ENCODE results near the gene PKD2.

PKD2 gene

GRCh38 chr4:87975466-87975865, 32.0 kb upstream of the PKD2 start, which contains the start of gene SPP1:
Gene SPP1 (plus strand): TSS chr4:87975714. CDS start chr4:87976896, 1,182 bp downstream.
- H3K4me3 ChIP-seq (ENCODE audit: low read depth, low read length), result no peak within 1 kb of the TSS
- H2AFZ ChIP-seq (ENCODE audit: low read length, unreplicated experiment), result no peak within 1 kb of the TSS
- no peaks in the 10 kb centered on the region for H3K36me3 ChIP-seq (ENCODE audit: insufficient read depth, low read length)
- no peaks in the 10 kb centered on the region for H3K79me2 ChIP-seq (ENCODE audit: control insufficient read depth, insufficient read depth, low read length, unreplicated experiment)
- H3K27ac ChIP-seq (ENCODE audit: low read depth, low read length), result no peak within 1 kb of the TSS
- no peaks in the 10 kb centered on the region for H3K27me3 ChIP-seq (ENCODE audit: insufficient read depth, low read length)
- H3K4me1 ChIP-seq (ENCODE audit: control insufficient read depth, insufficient read depth, low read length, unreplicated experiment), result peaks cover 19% of the 10 kb centered on the region

- Histone ChIP-seq H3K79me2 (ENCODE audit: control insufficient read depth, insufficient read depth, low read length, unreplicated experiment) (no peaks in the 10 kb centered on the region), H3K4me3 (ENCODE audit: low read depth, low read length) (no peak overlapping the region), H2AFZ (ENCODE audit: low read length, unreplicated experiment) (no peak overlapping the region), H3K36me3 (ENCODE audit: insufficient read depth, low read length) (no peaks in the 10 kb centered on the region), H3K27ac (ENCODE audit: low read depth, low read length) (no peak overlapping the region), H3K4me1 (ENCODE audit: control insufficient read depth, insufficient read depth, low read length, unreplicated experiment) (peaks cover 15% of the 10 kb centered on the region), H3K27me3 (ENCODE audit: insufficient read depth, low read length) (no peaks in the 10 kb centered on the region)
These were observed 29.7 kb upstream of the PKD2 start for GRCh38 chr4:87977521-87978278.

DNA sequence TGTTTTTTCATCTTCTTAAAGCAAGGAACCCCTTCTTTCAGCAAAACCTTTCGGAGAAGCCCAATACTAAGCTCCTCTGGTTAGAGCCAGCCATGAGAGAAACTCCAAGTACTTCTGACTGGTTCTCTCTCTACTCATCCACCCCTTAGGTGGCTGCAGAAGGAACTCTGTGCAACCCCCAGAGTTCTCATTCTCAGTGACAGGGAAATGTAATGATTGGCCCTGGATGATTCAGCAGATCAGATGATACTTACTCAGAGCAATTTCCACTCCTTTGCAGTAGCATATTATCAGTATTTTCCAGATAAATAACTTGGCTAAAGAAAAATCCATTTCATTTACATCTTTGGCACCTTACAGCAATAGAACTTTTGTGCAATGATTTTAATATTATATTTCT, 28.8 kb upstream of the PKD2 start:
- no peaks in the 10 kb centered on the region for H3K27me3 ChIP-seq (ENCODE audit: insufficient read depth, low read length)
- H3K79me2 ChIP-seq (ENCODE audit: control insufficient read depth, insufficient read depth, low read length, unreplicated experiment), result no peaks in the 10 kb centered on the region
- H2AFZ ChIP-seq (ENCODE audit: low read length, unreplicated experiment), result no peak overlapping the region
- H3K27ac ChIP-seq (ENCODE audit: low read depth, low read length), result 0 out of 2 replicates have a peak overlapping the region, but pooled peaks have one; percentile 1
- H3K4me3 ChIP-seq (ENCODE audit: low read depth, low read length), result no peak overlapping the region
- H3K4me1 ChIP-seq (ENCODE audit: control insufficient read depth, insufficient read depth, low read length, unreplicated experiment), result peaks cover 8% of the 10 kb centered on the region
- H3K36me3 ChIP-seq (ENCODE audit: insufficient read depth, low read length), result no peaks in the 10 kb centered on the region

DNA sequence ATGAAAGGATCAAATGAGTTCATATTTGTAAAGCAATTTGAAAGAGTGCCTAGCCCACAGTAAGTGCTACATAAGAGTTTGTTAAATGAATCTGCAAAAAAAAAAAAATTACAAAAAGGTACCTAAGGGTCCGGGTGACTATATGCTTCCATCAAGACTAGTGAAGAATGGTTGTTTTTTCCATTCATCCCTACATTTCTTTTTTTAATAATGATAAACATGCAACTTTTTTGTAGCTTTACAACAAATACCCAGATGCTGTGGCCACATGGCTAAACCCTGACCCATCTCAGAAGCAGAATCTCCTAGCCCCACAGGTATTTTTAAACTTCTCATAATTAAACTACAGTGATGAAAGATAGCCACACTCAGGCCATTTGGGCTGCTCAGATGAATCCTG, 27.6 kb upstream of the PKD2 start:
- Histone ChIP-seq H3K79me2 (ENCODE audit: control insufficient read depth, insufficient read depth, low read length, unreplicated experiment) (no peaks in the 10 kb centered on the region), H3K4me1 (ENCODE audit: control insufficient read depth, insufficient read depth, low read length, unreplicated experiment) (peaks cover 5% of the 10 kb centered on the region), H2AFZ (ENCODE audit: low read length, unreplicated experiment) (peak overlapping the region; percentile 50), H3K27ac (ENCODE audit: low read depth, low read length) (no peak overlapping the region), H3K27me3 (ENCODE audit: insufficient read depth, low read length) (no peaks in the 10 kb centered on the region), H3K4me3 (ENCODE audit: low read depth, low read length) (no peak overlapping the region), H3K36me3 (ENCODE audit: insufficient read depth, low read length) (no peaks in the 10 kb centered on the region)

- no peak overlapping the region for H3K4me3 ChIP-seq (ENCODE audit: low read depth, low read length)
- H3K27me3 ChIP-seq (ENCODE audit: insufficient read depth, low read length), result no peaks in the 10 kb centered on the region
- no peaks in the 10 kb centered on the region for H3K79me2 ChIP-seq (ENCODE audit: control insufficient read depth, insufficient read depth, low read length, unreplicated experiment)
- no peaks in the 10 kb centered on the region for H3K36me3 ChIP-seq (ENCODE audit: insufficient read depth, low read length)
- no peak overlapping the region for H2AFZ ChIP-seq (ENCODE audit: low read length, unreplicated experiment)
- H3K27ac ChIP-seq (ENCODE audit: low read depth, low read length), result no peak overlapping the region
- peaks cover 5% of the 10 kb centered on the region for H3K4me1 ChIP-seq (ENCODE audit: control insufficient read depth, insufficient read depth, low read length, unreplicated experiment)
These were observed 25.9 kb upstream of the PKD2 start for GRCh38 chr4:87981486-87981885.

- Histone ChIP-seq H3K79me2 (ENCODE audit: control insufficient read depth, insufficient read depth, low read length, unreplicated experiment) (no peaks in the 10 kb centered on the region), H3K4me3 (ENCODE audit: low read depth, low read length) (no peak overlapping the region), H3K27me3 (ENCODE audit: insufficient read depth, low read length) (no peaks in the 10 kb centered on the region), H3K27ac (ENCODE audit: low read depth, low read length) (no peak overlapping the region), H3K36me3 (ENCODE audit: insufficient read depth, low read length) (no peaks in the 10 kb centered on the region), H3K4me1 (ENCODE audit: control insufficient read depth, insufficient read depth, low read length, unreplicated experiment) (peaks cover 5% of the 10 kb centered on the region), H2AFZ (ENCODE audit: low read length, unreplicated experiment) (no peak overlapping the region)
These were observed 25.4 kb upstream of the PKD2 start for GRCh38 chr4:87982036-87982435.

DNA sequence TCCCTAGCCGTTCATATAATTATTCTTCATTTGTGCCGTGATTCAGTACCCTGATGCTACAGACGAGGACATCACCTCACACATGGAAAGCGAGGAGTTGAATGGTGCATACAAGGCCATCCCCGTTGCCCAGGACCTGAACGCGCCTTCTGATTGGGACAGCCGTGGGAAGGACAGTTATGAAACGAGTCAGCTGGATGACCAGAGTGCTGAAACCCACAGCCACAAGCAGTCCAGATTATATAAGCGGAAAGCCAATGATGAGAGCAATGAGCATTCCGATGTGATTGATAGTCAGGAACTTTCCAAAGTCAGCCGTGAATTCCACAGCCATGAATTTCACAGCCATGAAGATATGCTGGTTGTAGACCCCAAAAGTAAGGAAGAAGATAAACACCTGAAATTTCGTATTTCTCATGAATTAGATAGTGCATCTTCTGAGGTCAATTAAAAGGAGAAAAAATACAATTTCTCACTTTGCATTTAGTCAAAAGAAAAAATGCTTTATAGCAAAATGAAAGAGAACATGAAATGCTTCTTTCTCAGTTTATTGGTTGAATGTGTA, 24.9 kb upstream of the PKD2 start:
- no peak overlapping the region for H2AFZ ChIP-seq (ENCODE audit: low read length, unreplicated experiment)
- H3K36me3 ChIP-seq (ENCODE audit: insufficient read depth, low read length), result no peaks in the 10 kb centered on the region
- peaks cover 5% of the 10 kb centered on the region for H3K4me1 ChIP-seq (ENCODE audit: control insufficient read depth, insufficient read depth, low read length, unreplicated experiment)
- H3K27ac ChIP-seq (ENCODE audit: low read depth, low read length), result no peak overlapping the region
- no peaks in the 10 kb centered on the region for H3K27me3 ChIP-seq (ENCODE audit: insufficient read depth, low read length)
- H3K79me2 ChIP-seq (ENCODE audit: control insufficient read depth, insufficient read depth, low read length, unreplicated experiment), result no peaks in the 10 kb centered on the region
- H3K4me3 ChIP-seq (ENCODE audit: low read depth, low read length), result no peak overlapping the region

- Histone ChIP-seq H3K4me1 (ENCODE audit: control insufficient read depth, insufficient read depth, low read length, unreplicated experiment) (no peaks in the 10 kb centered on the region), H3K36me3 (ENCODE audit: insufficient read depth, low read length) (no peaks in the 10 kb centered on the region)
These were observed 23.4 kb upstream of the PKD2 start for GRCh38 chr4:87983996-87984395.

GRCh38 chr4:87985097-87985886, 22.1 kb upstream of the PKD2 start:
- no peaks in the 10 kb centered on the region for H3K4me1 ChIP-seq (ENCODE audit: control insufficient read depth, insufficient read depth, low read length, unreplicated experiment)
- H3K27ac ChIP-seq (ENCODE audit: low read depth, low read length), result no peak overlapping the region
- H2AFZ ChIP-seq (ENCODE audit: low read length, unreplicated experiment), result no peak overlapping the region
- no peak overlapping the region for H3K4me3 ChIP-seq (ENCODE audit: low read depth, low read length)
- no peaks in the 10 kb centered on the region for H3K36me3 ChIP-seq (ENCODE audit: insufficient read depth, low read length)
- no peaks in the 10 kb centered on the region for H3K79me2 ChIP-seq (ENCODE audit: control insufficient read depth, insufficient read depth, low read length, unreplicated experiment)
- H3K27me3 ChIP-seq (ENCODE audit: insufficient read depth, low read length), result no peaks in the 10 kb centered on the region

More at GRCh38 chr4:87983996-87984395, 23.4 kb upstream of the PKD2 start:
- Histone ChIP-seq H2AFZ (ENCODE audit: low read length, unreplicated experiment) (no peak overlapping the region), H3K27me3 (ENCODE audit: insufficient read depth, low read length) (no peaks in the 10 kb centered on the region), H3K27ac (ENCODE audit: low read depth, low read length) (no peak overlapping the region), H3K4me3 (ENCODE audit: low read depth, low read length) (no peak overlapping the region), H3K79me2 (ENCODE audit: control insufficient read depth, insufficient read depth, low read length, unreplicated experiment) (no peaks in the 10 kb centered on the region)

GRCh38 chr4:87985887-87986200, 21.6 kb upstream of the PKD2 start:
- Histone ChIP-seq H3K27ac (ENCODE audit: low read depth, low read length) (no peak overlapping the region), H3K36me3 (ENCODE audit: insufficient read depth, low read length) (no peaks in the 10 kb centered on the region), H3K4me3 (ENCODE audit: low read depth, low read length) (no peak overlapping the region), H3K79me2 (ENCODE audit: control insufficient read depth, insufficient read depth, low read length, unreplicated experiment) (no peaks in the 10 kb centered on the region), H3K27me3 (ENCODE audit: insufficient read depth, low read length) (no peaks in the 10 kb centered on the region), H3K4me1 (ENCODE audit: control insufficient read depth, insufficient read depth, low read length, unreplicated experiment) (no peaks in the 10 kb centered on the region), H2AFZ (ENCODE audit: low read length, unreplicated experiment) (no peak overlapping the region)
